ENCODE measurements around the gene SLC16A7.

The SLC16A7 gene

GRCh38 chr12:59664495-59664894 is 68.7 kb downstream of the SLC16A7 start:
- in situ Hi-C loops (cut with HindIII; ENCODE audit: low sequenced_read_pairs) = no loop called here

GRCh38 chr12:59665701-59666100 is 69.9 kb downstream of the SLC16A7 start:
- in situ Hi-C loops (cut with HindIII; ENCODE audit: low sequenced_read_pairs) = no loop called here

GRCh38 chr12:59668674-59669073 is 72.8 kb downstream of the SLC16A7 start:
- in situ Hi-C loops (cut with HindIII; ENCODE audit: low sequenced_read_pairs) = no loop called here

- in situ Hi-C loops (cut with HindIII; ENCODE audit: low sequenced_read_pairs) = no loop called here
Observed at GRCh38 chr12:59672273-59672672, 76.4 kb downstream of the SLC16A7 start.

GRCh38 chr12:59675461-59675860 is 79.6 kb downstream of the SLC16A7 start:
- in situ Hi-C loops (cut with HindIII; ENCODE audit: low sequenced_read_pairs) = no loop called here

GRCh38 chr12:59677857-59678256 is 82.0 kb downstream of the SLC16A7 start:
- in situ Hi-C loops (cut with HindIII; ENCODE audit: low sequenced_read_pairs) = no loop called here

- in situ Hi-C loops (cut with HindIII; ENCODE audit: low sequenced_read_pairs) = no loop called here
Observed at GRCh38 chr12:59678759-59679411, 83.1 kb downstream of the SLC16A7 start.

- in situ Hi-C loops (cut with HindIII; ENCODE audit: low sequenced_read_pairs) = no loop called here
Observed at GRCh38 chr12:59689776-59690175, 93.9 kb downstream of the SLC16A7 start.

- in situ Hi-C loops (cut with HindIII; ENCODE audit: low sequenced_read_pairs) = no loop called here
Observed at GRCh38 chr12:59695379-59695778, 99.5 kb downstream of the SLC16A7 start.

GRCh38 chr12:59698600-59698999 is 102.8 kb downstream of the SLC16A7 start:
- in situ Hi-C loops (cut with HindIII; ENCODE audit: low sequenced_read_pairs) = no loop called here

- in situ Hi-C loops (cut with HindIII; ENCODE audit: low sequenced_read_pairs) = no loop called here
Observed at GRCh38 chr12:59699421-59700152, 103.8 kb downstream of the SLC16A7 start.

GRCh38 chr12:59700153-59700450 is 104.3 kb downstream of the SLC16A7 start:
- in situ Hi-C loops (cut with HindIII; ENCODE audit: low sequenced_read_pairs) = no loop called here

- in situ Hi-C loops (cut with HindIII; ENCODE audit: low sequenced_read_pairs) = no loop called here
Observed at GRCh38 chr12:59708064-59708463, 112.2 kb downstream of the SLC16A7 start.

GRCh38 chr12:59708484-59708883 is 112.7 kb downstream of the SLC16A7 start:
- in situ Hi-C loops (cut with HindIII; ENCODE audit: low sequenced_read_pairs) = no loop called here

GRCh38 chr12:59710004-59710628 is 114.3 kb downstream of the SLC16A7 start:
- in situ Hi-C loops (cut with HindIII; ENCODE audit: low sequenced_read_pairs) = no loop called here

GRCh38 chr12:59710964-59711363 is 115.1 kb downstream of the SLC16A7 start:
- in situ Hi-C loops (cut with HindIII; ENCODE audit: low sequenced_read_pairs) = no loop called here

GRCh38 chr12:59715434-59715833 is 119.6 kb downstream of the SLC16A7 start:
- in situ Hi-C loops (cut with HindIII; ENCODE audit: low sequenced_read_pairs) = no loop called here

GRCh38 chr12:59716043-59716442 is 120.2 kb downstream of the SLC16A7 start:
- in situ Hi-C loops (cut with HindIII; ENCODE audit: low sequenced_read_pairs) = no loop called here

- in situ Hi-C loops (cut with HindIII; ENCODE audit: low sequenced_read_pairs) = no loop called here
Observed at GRCh38 chr12:59717436-59717835, 121.6 kb downstream of the SLC16A7 start.

- in situ Hi-C loops (cut with HindIII; ENCODE audit: low sequenced_read_pairs) = loop anchor here (5.0 kb wide), 1 partner anchor 72 kb away; no protein-coding TSS in a partner anchor
Observed at GRCh38 chr12:59719701-59720100, 123.9 kb downstream of the SLC16A7 start.

GRCh38 chr12:59723520-59723919 is 127.7 kb downstream of the SLC16A7 start:
- in situ Hi-C loops (cut with HindIII; ENCODE audit: low sequenced_read_pairs) = loop anchor here (5.0 kb wide), 1 partner anchor 76 kb away; no protein-coding TSS in a partner anchor
